Spleen (tissue), 7 donors: ENCODE results near the gene EEF1G.
"Not testable (repeated sequence)": the region's sequence is repeated elsewhere in the genome, so short reads cannot be mapped to it uniquely, and the experiment has no call there.

ENCODE experiments used
- CTCF ChIP-seq, 11 experiments: fragments of 200-600 bp in 7 of 11; fragments of 450-650 bp in 4 of 11; sonication (generic) in 4 of 11; IDR thresholded peaks in 8 of 11; conservative IDR thresholded peaks in 3 of 11; 1 replicate in 7 of 11; 2 replicates in 4 of 11; pipeline versions ENCODE4 v1.4.0 to v1.8.0; 2016 to 2021; ENCODE audit warnings: antibody characterized with exemption in 11 of 11, inconsistent platforms in 4 of 11, mild to moderate bottlenecking in 1 of 11
- POLR2A ChIP-seq, 3 donors: fragments of 450-650 bp; IDR thresholded peaks; one replicate each; pipeline ENCODE4 v1.5.1; 2017; ENCODE audit warnings: antibody characterized with exemption in 3 of 3, mild to moderate bottlenecking in 1 of 3
- POLR2AphosphoS5 ChIP-seq, 3 donors: sonication (generic); formaldehyde crosslinking; IDR thresholded peaks; one replicate each; pipeline ENCODE4 v1.5.1; 2017; ENCODE audit warnings: antibody characterized with exemption in 3 of 3
- donor health status: DM: no; HTN: no; CAD: no; lungs with moderate emphysema.
- donor health status: DM: no; HTN: no; CAD: no.
- donor health status: DM: no; HTN: no; CAD: no.

DNA sequence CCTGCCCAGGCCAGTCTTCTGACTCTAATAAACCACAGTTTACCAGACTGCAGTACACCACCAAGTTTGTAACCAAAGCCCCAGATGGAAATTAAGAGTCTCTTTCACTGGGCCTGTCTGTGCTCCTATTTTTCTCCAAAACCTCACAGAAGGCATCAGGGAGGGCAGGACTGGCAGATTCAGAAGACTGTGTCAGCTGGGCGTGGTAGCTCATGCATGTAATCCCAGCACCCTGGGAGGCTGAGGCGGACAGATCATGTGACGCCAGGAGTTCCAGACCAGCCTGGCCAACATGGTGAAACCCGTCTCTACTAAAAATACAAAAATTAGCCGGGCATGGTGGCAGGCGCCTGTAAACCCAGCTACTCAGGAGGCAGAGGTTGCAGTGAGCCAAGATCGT is 11.7 kb upstream of the EEF1G start:
- TF ChIP-seq POLR2A (IDR thresholded peaks at IDR 0.05); POLR2AphosphoS5 (IDR thresholded peaks at IDR 0.05); CTCF (IDR thresholded peaks at IDR 0.05 in 8 of 11, conservative IDR thresholded peaks at IDR 0.05 in 3 of 11): not testable (repeated sequence)
